COLO829 (cell line): ENCODE measurements around the gene ITGB2.

Experiments
- DNase-seq: peaks from one replicate; pipeline ENCODE4 v3.0.0; 2012; ENCODE audit warnings: low spot score

Gene ITGB2

DNA sequence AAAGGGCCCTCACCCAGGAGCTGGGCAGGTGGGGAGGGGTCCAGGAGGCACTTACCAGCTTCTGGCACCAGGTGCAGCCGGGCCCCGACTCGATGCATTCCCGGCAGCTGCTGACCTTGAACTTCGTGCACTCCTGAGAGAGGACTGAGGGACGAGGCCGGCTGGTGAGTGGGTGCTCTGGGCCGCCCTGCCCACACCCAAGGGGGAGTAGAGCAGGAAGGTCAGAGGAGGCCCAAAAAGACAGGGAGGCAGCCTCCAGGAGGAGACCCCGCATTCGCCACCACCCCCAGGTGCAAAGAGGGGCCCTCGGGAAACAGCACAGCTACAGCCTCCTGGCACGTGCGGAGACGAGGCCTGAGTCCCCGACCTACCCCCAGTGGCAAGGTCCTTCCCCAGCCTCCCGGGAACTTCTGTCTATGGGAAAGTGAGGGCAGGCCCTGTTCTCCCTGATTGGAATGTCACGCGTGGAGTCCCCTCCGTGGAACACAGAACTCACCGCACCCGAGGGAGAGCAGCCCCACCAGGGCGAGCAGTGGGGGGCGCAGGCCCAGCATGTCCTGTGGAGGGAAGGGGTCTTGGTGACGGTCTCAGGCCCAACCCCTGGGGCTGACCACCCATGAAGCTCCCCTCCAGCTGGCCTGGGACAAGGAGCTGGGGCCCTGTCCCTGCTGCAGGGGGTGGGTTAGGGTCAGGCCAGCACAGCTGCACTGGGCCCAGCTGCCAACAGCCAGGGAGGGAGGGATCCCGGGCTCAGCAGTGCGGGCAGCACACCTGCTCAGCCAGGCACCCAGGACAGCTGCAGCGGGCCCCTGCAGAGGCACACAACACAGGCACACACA lies 10.3 kb downstream of the ITGB2 start:
- no peak for DNase-seq

DNA sequence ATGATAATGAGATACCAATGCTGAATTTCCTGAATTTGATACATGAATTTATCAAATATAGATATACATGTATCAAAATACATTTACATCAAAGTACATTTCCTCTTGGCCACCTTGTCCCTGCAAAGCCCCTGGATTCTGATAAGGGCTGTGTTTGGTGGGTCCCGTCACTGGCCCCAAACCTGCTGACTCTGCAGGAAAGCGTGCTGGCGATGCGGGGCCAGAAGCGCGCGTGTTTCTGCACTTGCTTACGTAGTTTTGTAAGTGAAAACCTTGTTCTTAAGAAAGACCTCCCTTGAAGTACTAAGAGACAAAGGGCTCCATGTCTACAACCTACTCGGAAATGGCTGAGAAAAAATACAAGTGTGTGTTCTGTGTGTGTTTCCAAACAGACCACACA lies 11.0 kb downstream of the ITGB2 start:
- no peak for DNase-seq

DNA sequence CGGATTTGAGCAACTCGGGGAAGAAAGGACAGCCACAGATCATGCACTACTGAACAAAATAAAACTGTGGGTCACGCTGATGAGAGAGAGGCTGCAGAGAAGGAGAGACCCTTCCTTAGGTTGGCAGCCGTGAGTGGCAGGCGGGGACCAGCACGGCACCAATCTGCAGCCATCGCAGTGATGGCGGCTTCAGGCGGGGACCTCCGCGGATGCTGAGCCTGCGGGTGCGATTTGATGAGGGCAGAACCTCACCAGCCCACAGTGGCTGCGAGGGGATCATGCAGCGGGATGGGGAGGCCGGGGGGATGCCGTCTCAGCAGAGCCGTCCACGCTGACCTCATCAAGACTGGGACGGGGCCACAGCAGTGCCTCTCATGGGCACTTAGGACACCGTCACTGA lies 11.8 kb downstream of the ITGB2 start:
- DNase-seq, result no peak

DNA sequence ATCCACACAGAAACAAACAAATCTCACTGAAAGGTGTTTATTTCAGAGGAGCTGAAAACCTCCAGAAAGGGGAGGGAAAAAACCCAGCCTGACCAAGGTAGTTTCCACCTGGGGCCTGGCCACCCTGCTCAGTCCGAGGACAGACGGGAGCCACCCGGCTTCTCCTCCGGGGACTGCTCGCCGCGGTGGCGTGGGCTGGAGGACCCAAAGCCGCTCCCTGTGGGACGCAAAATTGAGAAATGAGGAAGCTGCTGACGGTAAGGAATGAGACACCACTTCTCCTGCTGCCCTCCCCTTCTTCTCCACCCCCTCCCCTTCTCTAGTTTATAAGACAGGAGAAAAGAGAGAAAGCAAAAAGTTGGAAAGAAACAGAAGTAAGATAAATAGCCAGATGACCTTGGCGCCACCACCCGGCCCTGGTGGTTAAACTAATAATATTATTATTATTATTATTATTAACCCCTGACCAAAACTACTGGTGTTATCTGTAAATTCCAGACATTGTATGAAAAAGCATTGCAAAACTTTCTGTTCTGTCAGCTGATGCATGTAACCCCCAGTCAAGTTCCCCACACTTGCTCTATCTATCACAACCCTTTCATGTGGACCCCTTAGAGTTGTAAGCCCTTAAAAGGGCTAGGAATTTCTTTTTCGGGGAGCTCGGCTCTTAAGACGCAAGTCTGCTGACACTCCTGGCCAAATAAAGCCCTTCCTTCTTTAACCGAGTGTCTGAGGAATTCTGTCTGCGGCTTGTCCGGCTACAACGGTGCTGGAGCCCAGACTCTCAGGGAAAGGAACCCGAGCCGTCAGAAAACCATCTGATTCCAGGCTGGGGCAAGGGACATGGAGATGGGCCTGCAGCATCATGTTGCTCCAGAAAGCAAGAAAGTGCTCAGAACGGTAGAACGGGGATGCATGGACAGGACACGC lies 12.5 kb downstream of the ITGB2 start:
- DNase-seq, result no peak

DNA sequence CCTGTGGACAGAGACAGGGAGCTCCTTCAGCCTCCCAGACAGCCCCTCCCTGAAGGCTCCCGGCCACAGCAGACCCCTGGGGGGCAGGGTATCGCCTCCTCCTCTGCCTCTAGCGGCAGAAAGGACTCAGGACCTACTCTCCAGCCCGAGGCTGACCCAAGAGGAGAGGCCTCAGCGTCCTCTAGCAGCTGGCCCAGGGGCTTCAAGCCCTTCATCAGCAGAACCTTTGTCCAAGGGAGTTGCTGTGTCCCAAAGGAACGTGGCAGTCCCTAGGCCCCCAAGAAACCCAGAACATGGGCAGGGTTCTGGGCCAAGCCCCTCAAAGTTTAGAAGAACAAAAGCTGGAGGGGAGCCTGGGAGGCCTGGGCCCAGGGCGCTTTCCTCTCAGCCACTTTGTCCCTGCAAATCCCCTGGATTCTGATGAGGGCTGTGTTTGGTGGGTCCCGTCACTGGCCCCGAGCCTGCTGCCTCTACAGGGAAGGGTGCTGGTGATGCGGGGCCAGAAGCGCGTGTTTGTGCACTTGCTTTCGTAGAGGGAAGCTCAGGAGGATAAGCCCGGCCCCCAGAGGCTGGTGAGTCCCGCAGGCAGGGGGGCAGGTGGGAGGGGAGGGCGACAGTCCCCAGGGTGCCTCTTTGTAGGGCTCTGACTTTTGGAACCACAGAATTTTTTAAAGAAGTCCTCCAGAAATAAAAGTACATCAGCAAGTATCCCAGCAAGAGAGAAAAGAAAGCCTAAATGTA lies 13.3 kb downstream of the ITGB2 start:
- DNase-seq, result no peak

DNA sequence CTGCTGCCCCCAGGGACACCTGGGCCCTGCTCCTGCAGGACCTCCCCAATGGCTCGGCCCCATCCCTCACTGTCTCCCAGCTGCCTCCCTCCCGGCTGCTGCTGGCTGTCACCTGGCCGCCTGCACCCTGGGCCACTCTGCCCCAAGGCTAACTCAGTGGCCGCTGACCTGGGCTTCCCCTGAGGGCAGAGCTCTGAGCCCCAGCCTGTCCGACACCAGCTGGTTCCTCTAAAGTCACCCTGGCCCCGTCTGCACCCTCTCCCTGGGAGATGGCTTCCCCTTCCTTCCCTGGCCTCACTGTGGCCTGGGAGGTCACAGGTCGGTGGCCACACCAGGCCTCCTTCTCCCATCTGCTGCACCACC lies 15.0 kb downstream of the ITGB2 start:
- no peak for DNase-seq

DNA sequence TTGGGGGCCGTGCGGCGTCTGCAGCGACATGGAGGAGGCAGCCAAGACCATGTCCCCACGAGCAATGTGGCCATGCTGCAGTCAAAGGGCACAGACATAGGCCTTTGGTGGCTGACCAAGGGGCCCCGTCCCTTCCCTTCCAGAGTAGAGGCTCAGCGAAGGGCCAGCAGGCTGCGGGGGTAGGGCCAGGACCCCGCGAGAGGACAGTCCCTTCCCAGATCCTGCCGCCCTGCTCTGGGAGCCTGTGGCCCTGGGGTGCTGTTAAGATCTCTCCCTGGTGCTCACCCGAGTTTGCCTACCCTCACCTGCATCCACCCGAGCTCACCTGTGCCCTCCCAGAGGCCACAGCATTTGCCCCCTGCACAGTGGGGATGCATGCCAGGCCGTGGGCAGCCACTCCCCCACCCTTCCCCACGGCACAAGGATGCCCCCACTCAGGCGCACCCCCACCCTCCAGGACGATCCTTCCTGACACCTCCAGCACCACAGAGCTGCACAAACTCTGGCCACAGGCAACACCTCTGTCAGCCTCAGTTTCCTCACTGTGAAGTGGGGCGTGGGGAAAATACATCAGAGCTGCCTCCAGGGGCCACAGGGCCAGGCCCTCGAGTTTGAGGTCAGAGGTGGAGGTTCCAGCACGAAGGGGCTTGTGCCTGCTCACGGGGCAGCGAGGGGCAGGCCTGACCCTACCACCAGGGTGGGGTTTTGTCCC lies 15.5 kb downstream of the ITGB2 start:
- no peak for DNase-seq

DNA sequence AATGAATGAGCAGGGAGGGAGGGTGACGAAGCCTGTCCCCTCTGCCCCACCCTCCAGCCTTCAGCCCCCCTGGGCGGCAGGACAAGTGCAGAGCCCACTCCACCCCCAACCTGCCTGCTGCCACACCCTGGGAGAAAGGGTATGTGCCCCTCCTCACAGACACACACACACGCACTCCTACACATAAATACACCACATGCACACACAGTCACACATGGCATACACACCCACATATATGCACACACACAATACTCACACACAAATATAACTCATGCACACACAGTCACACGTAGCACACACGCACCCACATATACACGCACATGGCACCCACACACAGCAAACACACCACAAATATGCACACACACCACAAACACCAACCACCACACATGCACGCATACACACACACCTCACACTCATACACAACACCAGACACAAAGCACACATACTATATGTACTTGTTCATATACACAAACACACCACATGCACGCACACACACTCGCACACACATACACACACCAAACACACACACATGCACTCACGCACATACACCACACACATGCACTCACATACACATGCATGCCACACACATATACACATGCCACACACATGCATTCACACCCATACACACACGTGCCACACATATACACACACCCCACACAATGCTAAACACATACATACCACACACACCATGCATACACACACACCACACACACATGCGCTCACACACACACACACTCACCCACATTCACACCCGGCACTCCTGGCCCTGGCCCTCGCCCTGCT lies 16.4 kb downstream of the ITGB2 start:
- DNase-seq, result no peak

DNA sequence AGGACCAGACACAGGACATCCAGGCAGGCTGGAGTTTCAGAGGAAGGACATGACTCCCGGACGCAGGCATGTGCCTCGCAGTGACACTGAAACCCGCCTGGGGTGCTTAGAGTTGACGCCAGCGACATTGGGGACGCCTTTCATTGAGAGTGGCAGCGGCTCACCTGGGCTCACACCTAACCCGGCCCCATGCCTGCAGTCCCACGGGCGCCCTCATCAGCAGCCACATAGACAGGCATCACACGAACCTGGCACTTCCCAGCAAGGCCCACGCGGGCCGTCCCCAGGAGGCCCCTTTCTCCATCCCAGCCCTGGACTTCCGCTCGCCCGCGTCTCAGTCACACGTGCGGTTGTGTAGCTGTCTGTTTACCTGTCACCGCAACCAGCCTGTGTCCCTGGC lies 17.0 kb downstream of the ITGB2 start:
- DNase-seq, result no peak

DNA sequence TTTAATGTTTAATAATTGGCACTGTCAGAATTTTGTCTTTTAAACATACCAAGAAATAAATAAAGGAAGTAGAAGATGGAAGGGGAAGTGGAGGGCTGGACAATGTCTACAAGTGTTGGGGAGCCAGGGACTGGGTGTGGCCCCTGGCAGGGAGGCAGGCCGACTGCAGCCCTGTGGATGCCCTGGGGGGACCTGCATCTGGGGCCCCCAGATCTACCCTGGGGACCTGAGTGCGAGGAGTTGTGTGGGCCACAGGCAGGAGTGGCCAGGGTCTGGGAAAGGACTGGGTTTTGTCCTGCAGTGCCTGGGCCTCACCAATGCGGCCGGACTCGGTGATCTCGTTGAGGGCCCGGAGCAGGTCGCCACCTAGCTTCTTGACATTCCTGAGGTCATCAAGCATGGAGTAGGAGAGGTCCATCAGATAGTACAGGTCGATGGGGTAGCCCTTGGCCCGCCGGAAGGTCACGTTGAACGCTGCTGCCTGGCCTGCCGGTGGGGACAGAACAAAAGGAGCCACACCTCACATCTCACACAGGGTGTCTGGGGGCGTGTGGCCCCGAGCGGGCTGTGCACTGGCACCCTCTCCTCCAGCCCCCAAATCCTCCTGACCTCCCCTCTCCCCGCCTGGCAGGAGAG lies 17.5 kb downstream of the ITGB2 start:
- no peak for DNase-seq

DNA sequence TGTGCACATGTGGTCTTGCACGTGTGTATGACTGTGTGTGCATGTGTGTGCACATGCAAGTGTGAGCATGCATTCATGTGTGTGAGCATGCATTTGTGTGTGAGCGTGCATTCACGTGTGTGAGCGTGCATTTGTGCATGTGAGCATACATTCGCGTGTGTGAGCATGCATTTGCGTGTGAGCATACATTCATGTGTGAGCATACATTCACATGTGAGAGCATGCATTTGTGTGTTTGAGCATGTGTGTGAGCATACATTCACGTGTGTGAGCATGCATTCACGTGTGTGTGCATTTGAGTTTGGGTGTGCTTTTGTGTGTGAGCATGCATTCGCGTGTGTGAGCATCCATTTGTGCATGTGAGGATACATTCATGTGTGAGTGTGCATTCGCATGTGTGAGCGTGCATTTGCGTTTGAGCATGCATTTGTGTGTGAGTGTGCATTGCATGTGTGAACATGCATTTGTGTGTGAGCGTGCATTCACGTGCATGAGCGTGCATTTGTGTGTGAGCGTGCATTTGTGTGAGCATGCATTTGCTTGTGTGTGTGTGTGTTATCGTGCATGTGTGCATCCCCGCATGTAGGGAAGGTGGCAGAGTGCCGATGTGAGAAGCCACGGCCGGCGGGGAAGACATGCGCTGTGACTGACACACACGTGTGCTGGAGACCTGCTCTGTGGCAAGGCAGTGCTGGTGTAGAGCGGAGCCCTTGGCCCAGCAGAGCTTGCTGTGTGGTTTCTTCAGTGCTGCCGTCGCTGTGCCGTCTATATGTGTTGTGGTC lies 18.2 kb downstream of the ITGB2 start:
- DNase-seq, result no peak

DNA sequence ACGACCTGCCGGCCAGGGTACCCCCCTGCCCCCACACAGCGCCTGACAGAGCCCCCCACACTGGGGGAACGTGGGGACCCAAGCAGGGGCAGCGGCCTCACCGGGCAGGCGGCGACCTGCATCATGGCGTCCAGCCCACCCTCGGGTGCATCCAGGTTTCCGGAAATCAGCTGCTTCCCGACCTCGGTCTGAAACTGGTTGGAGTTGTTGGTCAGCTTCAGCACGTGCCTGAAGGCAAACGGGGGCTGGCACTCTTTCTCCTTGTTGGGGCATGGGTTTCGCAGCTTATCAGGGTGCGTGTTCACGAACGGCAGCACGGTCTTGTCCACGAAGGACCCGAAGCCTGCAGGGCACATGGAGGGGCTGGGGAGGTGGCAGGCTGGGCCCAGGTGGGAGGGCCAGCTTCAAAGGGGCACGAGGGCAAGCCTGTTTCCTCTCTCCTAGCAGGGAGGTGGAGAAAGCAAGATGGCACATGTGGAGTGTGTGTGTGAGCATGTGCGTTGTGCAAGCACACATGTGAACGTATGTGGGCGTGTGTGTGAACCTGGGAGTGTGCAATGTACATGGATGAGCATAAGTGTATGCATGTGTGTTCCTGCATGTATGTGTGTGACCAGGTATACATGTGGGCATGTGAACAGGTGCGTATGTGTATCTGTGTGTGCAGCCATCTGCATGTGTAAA lies 19.2 kb downstream of the ITGB2 start:
- DNase-seq, result no peak

DNA sequence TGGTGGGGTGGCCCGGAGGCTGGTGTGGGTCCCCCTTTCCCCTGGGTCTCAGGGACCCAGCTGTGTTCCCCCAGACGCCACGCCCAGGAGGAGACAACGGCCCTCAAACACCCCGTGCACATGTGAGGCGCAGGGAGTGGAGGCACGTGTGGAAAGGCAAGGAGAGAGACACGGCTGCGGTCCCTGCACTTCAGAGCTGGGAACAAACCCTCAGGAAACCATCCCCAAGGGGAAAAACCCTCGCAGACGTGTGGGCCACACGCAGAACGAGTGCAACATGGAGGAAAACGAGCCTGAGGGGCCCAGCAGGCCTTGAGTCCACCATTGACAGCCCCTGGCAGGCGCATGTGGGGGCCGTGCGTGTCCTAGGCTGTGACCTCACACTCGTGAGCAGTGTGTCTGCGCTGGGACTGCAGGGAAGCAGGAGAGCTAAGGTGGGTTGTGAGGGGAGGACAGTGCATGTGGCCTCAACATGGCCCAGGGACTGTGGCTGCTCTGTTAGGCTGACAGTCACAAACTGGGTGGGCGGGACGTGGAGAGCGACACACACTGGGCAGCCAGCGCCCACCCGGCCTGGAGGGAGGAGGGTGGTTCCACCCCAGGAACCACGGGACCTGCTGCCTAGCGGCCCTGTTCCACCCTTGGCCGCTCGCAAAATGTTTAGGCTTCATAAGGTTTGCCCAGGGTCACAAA lies 20.0 kb downstream of the ITGB2 start:
- no peak for DNase-seq

DNA sequence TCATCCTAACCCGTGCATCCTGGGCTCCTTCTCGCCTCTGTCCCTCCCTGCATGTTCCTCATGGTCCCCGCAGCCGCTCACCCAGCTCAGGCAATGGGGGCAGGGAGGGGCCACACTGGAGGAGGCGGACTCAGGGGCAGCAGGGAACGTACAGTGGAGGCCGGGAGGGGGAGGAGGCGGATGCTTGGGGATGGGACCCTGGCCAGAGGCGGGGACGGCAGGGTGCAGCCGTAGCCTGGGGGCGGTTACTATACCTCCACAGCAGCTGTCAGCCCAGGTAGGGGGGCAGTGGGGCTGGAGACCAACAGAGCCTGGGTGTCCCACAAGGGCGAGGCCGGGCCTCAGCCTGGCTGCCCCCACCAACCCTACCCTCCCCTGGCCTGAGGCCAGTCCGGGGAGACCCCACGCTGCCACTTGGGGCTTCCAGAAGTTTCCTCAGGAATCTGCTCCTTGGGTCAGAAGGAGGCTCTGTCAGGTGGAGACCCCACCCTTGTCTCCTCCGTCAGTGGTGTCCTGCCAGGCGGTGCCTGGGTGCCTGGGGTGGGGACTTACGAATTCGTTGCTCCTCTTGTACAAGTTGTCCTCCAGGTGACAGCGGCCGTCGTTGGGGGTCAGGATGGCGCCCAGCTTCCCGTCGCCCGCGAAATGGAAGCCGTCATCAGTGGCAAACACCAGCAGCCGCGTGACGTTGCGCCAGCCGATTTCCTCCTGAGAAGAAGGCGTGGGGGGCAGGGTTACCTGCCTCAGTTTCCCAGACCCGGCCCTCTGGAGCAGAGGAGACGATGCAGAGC lies 20.7 kb downstream of the ITGB2 start:
- no peak for DNase-seq

DNA sequence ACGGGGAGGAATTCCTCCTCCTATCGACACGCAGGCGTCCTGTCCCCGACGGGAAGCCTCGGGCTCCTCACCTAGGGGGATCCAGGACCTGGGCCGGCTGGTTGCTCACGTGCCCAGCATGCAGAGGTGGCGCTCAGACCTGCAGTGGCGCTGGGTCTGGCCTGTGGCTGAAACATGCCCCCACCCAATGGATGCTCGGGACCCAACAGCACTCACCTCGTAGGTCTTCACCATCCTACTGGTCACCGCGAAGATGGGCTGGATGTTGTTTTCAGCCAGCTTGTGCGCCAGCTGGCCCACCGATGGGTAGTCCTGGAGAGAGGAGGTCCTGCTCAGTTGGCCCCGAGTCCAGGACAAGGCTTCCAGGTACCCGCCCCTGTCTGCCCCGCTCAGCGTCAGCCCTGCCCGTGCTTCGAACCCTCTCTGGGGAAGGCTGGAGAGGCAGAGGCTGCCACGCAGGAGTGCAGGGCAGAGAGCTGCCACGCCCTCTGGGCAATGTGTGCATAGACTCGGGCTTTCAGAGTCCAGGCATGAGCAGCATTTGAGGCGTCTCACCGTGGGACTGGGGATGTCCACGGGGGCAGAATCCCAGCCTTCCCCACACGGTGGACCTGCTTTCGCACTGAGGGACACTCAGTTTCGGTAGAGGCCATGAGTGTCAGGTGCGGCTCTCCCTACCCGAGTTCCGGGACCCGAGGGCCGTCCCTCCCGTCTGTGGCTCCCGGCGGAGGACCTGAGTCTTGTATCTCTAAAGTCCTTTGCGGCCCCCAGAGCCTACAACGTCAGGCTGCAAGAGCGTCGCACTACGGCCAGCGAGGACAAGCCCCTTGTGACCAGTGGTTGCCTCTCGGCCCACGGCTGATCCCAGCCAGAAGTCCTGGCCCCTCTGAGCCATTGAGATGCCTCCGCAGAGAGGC lies 21.6 kb downstream of the ITGB2 start:
- no peak for DNase-seq

DNA sequence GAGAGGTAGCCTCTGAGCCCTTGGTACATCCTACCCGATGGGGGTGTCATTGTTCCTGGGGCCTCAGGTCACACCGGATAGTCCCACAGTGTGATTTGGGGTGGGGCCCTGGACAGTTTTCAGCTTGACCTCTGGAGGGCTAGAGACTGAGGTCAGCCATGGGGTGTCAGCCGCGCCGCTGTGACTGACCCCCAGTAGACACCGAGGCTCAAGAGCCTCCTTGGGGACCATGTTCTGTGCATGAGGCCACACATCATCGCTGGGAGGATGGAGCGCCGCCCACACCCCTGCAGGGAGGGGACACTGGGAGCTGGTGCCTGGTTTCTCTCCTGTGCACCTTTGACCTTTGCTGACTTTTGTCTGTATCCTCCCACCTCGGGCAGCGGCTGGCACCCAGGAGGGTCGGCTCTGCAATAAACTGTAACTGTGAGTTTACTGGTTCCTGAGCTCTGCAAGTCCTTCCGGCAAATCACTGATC lies 22.6 kb downstream of the ITGB2 start:
- no peak for DNase-seq
